Adrenal gland (tissue), 5 donors: ENCODE data around the gene HPSE2.

Source experiments
- CTCF ChIP-seq, 6 experiments: fragments of 450-650 bp in 4 of 6; fragments of 200-600 bp in 2 of 6; sonication (generic) in 1 of 6; IDR thresholded peaks; 1 replicate in 5 of 6; 2 replicates in 1 of 6; pipeline versions ENCODE4 v1.5.1 to v1.8.0; 2016 to 2021; ENCODE audit warnings: antibody characterized with exemption in 6 of 6, mild to moderate bottlenecking in 2 of 6, moderate library complexity in 1 of 6
- POLR2A ChIP-seq, 2 donors: fragments of 450-650 bp; IDR thresholded peaks; one replicate each; pipeline ENCODE4 v1.6.1; 2017; ENCODE audit warnings: antibody characterized with exemption in 2 of 2, mild to moderate bottlenecking in 2 of 2, moderate library complexity in 1 of 2
- donor health status: DM: no; HTN: no; CAD: no.

GRCh38 chr10:98957801-98958200, 277.9 kb downstream of the HPSE2 start:
- no peak for TF ChIP-seq CTCF (IDR thresholded peaks at IDR 0.05)
- TF ChIP-seq POLR2A (IDR thresholded peaks at IDR 0.05) = no peak
